A204.1 (cell line): Measurements from ENCODE around the gene TAS2R19.

Experiments
- FAIRE-seq: peaks from 2 replicates; lab custom pipeline; 2012; peaks lifted over from hg19 to GRCh38; lab: Jason Lieb, UNC

The TAS2R19 gene

GRCh38 chr12:10989107-10989506, 33.3 kb downstream of the TAS2R19 start:
- no peak for FAIRE-seq

- no peak for FAIRE-seq
Observed at GRCh38 chr12:10986812-10987211, 35.6 kb downstream of the TAS2R19 start, which contains the start of gene TAS2R50. TSS of gene TAS2R50 (minus strand) at chr12:10986912. CDS start at chr12:10986860, 52 bp downstream.

- FAIRE-seq: no peak
Observed at GRCh38 chr12:10982244-10982643, 40.2 kb downstream of the TAS2R19 start.

- no peak for FAIRE-seq
Observed at GRCh38 chr12:10974965-10975364, 47.5 kb downstream of the TAS2R19 start.
